IPS-18c (cell line): ENCODE results near the gene HSPA9.

ENCODE experiments used
- H3K4me3 ChIP-seq: 2 replicates; pipeline ENCODE4 v1.7.0; 2013; ENCODE audit warnings: low read depth, mild to moderate bottlenecking, low read length, moderate library complexity; ENCODE audit not compliant: insufficient read depth
- H3K9me3 ChIP-seq: one replicate; pipeline ENCODE4 v1.6.1; 2013; ENCODE audit warnings: mild to moderate bottlenecking, low read length, moderate library complexity; ENCODE audit not compliant: control insufficient read depth, insufficient read depth

The HSPA9 gene

DNA sequence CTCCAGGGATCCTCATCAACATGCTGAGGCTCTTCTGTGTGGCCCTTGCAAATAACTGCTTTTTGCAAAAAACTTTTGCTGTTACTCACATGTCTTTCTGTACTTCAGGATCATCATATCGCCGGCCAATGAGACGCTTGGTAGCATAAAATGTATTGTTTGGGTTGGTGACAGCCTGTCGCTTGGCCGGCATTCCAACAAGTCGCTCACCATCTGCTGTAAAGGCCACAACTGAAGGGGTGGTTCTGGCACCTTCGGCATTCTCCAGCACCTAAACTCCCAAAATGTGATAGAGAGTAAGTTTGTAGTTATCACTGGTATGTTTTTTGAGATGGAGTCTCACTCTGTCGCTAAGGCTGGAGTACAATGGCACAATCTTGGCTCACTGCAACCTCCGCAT lies 4.3 kb downstream of the HSPA9 start:
- H3K4me3 ChIP-seq: no peak overlapping the region

GRCh38 chr5:138569782-138570181 lies 5.4 kb downstream of the HSPA9 start:
- H3K4me3 ChIP-seq: no peak overlapping the region
- H3K9me3 ChIP-seq: no peaks in the 10 kb centered on the region

More for the DNA sequence above, 4.3 kb downstream of the HSPA9 start:
- H3K9me3 ChIP-seq: no peaks in the 10 kb centered on the region

DNA sequence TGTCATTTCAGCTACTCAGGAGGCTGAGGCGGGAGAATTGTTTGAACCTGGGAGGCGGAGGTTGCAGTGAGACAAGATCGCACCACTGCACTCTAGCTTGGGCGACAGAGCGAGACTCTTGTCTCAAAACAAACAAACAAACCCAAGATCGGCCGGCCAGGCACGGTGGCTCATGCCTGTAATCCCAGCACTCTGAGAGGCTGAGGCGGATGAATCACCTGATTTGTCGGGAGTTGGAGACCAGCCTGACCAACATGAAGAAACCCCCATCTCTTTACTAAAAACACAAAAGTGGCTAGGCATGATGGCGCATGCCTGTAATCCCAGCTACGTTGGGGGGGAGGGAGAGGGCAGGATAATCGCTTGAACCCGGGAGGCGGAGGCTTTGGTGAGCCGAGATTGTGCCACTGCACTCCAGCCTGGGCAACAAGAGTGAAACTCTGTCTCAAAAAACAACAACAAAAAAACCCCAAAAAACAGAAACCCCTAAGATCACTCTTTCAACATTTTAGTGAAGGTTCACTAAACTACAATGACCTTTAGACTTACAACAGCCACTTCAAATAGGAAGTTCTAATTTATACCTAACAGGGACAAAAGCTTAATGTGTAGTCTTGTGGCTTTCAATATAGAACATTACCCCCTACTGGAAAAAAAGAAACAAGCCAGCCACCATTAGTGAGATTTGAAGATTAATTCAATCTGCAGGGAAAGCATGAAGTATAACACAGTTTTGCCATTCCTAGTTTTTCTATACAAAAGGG lies 7.0 kb downstream of the HSPA9 start:
- Histone ChIP-seq H3K4me3 (no peak overlapping the region), H3K9me3 (no peaks in the 10 kb centered on the region)

DNA sequence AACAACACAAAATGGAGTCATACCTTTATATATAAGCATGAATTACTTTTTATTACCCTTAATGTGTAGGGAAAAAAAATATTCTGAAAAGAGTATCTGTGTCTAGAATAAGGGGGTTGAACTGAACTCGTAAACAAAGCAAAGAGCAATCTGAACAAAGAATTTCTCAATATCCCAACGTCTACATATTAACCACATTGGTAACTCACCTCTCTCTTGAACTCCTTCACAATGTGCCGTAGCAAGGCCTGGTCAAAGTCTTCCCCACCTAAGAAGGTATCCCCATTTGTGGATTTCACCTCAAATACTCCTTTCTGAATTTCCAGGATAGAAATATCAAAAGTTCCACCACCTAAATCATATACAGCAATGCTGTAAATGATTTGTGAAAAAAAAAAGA lies 8.4 kb downstream of the HSPA9 start:
- Histone ChIP-seq H3K4me3 (no peak overlapping the region), H3K9me3 (no peaks in the 10 kb centered on the region)

- Histone ChIP-seq H3K4me3 (no peak overlapping the region), H3K9me3 (no peaks in the 10 kb centered on the region)
These were observed 9.9 kb downstream of the HSPA9 start for GRCh38 chr5:138565100-138565821.

GRCh38 chr5:138564242-138564641 lies 11.0 kb downstream of the HSPA9 start:
- H3K9me3 ChIP-seq: no peaks in the 10 kb centered on the region
- H3K4me3 ChIP-seq: no peak overlapping the region

- Histone ChIP-seq H3K4me3 (no peak overlapping the region), H3K9me3 (no peaks in the 10 kb centered on the region)
These were observed 11.7 kb downstream of the HSPA9 start for GRCh38 chr5:138563340-138564118.

GRCh38 chr5:138560971-138561370 lies 14.2 kb downstream of the HSPA9 start:
- no peaks in the 10 kb centered on the region for H3K9me3 ChIP-seq

DNA sequence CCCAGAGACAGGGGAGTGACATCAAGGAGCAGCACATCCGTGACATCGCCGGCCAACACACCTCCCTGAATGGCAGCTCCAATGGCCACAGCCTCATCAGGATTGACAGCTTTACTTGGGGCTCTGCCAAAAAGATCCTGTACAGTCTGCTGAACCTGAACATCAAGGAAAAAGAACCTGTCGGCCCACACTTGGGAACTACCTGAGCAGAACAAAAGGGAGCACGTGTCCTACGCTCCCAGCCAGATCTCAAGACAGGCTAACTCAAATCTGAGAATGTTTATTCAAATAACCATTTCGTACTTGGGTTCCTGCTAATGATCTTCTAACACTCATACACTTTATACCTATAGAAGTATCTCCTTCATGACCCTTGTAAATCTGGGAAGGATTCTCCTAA lies 15.3 kb downstream of the HSPA9 start:
- Histone ChIP-seq H3K4me3 (no peak overlapping the region), H3K9me3 (no peaks in the 10 kb centered on the region)

More at GRCh38 chr5:138560971-138561370, 14.2 kb downstream of the HSPA9 start:
- H3K4me3 ChIP-seq: no peak overlapping the region

- Histone ChIP-seq H3K4me3 (no peak overlapping the region), H3K9me3 (no peaks in the 10 kb centered on the region)
These were observed 17.5 kb downstream of the HSPA9 start for GRCh38 chr5:138557677-138558076.

DNA sequence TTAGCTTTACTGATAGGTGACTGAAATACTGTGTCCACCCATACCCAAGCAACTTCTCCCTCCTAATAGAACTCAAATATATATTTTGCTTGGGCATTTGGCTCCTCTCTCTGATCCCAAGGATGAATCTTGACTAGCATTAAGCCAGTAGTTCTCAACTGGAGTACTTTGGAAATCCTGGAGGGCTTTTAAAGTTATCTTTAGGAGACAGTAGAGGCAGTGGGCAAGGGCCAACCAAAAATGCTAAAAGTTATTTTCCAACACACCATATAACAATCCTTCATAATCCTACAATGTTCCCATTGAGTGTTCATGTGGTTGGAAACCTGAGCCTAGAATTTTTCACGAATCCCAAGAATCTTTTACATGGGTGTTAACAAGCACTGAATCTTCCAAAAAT lies 21.1 kb downstream of the HSPA9 start:
- Histone ChIP-seq H3K9me3 (no peaks in the 10 kb centered on the region), H3K4me3 (no peak overlapping the region)

DNA sequence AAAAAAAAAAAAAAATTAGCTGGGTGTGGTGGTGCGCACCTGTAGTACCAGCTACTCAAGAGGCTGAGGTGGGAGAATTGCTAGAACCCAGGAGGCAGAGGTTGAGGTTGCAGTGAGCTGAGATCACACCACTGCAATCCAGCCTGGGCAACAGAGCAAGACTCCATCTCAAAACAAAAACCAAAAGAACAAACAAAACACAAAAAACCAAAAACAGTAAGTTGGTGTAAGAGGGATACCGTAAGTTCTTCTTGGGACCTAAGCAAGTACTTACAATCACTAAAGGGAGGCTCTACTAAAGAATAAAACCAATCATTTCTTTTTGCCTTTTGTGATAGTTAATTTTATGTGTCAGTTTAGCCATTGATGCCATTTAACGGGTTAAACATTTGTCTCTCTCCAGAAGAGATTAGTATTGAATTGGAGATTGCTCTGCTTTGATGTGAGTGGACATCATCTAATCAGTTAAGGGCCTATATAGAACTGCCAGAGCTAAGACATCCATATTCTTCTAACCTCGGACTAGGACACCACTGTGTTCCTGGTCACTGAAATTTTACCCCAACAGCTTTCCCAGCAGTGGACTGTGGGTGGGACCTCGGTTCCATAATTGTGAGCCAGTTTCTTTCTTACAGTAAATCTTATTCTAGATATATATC lies 21.6 kb downstream of the HSPA9 start:
- Histone ChIP-seq H3K9me3 (no peaks in the 10 kb centered on the region), H3K4me3 (no peak overlapping the region)

GRCh38 chr5:138552657-138553056 lies 22.5 kb downstream of the HSPA9 start:
- H3K9me3 ChIP-seq: no peaks in the 10 kb centered on the region
- no peak overlapping the region for H3K4me3 ChIP-seq

GRCh38 chr5:138549414-138549813 lies 25.8 kb downstream of the HSPA9 start:
- H3K4me3 ChIP-seq: no peak overlapping the region

GRCh38 chr5:138545919-138546562 lies 29.2 kb downstream of the HSPA9 start:
- Histone ChIP-seq H3K9me3 (no peaks in the 10 kb centered on the region), H3K4me3 (no peak overlapping the region)

More at GRCh38 chr5:138549414-138549813, 25.8 kb downstream of the HSPA9 start:
- no peaks in the 10 kb centered on the region for H3K9me3 ChIP-seq

- peak overlapping the region; percentile 90 for H3K4me3 ChIP-seq
- no peaks in the 10 kb centered on the region for H3K9me3 ChIP-seq
These were observed 30.7 kb downstream of the HSPA9 start for GRCh38 chr5:138544181-138545134.
